NCI-H146 (cell line): ENCODE data around the gene RNU7-1.
A peak's percentile ranks its signal among the peaks of the same experiment; 100 is the strongest.

Experiments
- DNase-seq: peaks from one replicate; lab custom pipeline; 2025; lab: John Stamatoyannopoulos, UW

RNU7-1 gene

GRCh38 chr12:6917491-6918231, 26.0 kb upstream of the RNU7-1 start:
- no peak for DNase-seq

- DNase-seq: no peak
These were observed 24.0 kb upstream of the RNU7-1 start for GRCh38 chr12:6919588-6919987.

- no peak for DNase-seq
These were observed 22.1 kb upstream of the RNU7-1 start for GRCh38 chr12:6921539-6921938.

DNA sequence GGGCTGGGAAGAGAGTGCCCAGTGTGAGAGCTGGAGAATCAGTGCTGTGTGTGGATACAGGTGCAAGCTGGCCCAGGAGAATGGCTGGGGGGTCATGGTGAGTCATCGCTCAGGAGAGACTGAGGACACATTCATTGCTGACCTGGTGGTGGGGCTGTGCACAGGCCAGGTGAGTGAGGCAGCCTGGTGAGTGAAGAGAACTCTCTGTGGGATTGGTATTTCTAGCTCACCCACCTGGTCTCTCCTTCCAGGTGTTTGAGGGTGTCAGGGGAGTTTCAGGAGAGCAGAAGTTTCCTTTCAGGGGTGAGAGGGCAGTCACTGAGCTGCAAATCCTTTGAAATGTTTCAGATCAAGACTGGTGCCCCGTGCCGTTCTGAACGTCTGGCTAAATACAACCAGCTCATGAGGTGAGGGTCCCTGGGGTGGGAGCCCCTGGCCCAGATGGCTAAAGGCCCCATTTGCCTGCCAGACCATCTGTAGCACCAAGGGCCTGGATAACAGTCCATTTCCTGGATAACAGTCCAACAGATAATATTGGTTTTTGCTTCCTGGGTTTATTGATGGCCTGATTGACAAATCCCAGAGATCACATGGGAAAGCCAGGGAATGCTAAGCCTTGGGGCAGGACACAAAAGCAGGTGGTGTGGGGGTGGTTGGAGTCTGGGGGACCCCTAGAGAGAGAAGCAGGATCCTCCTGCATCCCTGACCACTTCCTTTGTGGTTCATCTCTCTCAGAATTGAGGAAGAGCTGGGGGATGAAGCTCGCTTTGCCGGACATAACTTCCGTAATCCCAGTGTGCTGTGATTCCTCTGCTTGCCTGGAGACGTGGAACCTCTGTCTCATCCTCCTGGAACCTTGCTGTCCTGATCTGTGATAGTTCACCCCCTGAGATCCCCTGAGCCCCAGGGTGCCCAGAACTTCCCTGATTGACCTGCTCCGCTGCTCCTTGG, 21.3 kb upstream of the RNU7-1 start:
- DNase-seq: no peak

DNA sequence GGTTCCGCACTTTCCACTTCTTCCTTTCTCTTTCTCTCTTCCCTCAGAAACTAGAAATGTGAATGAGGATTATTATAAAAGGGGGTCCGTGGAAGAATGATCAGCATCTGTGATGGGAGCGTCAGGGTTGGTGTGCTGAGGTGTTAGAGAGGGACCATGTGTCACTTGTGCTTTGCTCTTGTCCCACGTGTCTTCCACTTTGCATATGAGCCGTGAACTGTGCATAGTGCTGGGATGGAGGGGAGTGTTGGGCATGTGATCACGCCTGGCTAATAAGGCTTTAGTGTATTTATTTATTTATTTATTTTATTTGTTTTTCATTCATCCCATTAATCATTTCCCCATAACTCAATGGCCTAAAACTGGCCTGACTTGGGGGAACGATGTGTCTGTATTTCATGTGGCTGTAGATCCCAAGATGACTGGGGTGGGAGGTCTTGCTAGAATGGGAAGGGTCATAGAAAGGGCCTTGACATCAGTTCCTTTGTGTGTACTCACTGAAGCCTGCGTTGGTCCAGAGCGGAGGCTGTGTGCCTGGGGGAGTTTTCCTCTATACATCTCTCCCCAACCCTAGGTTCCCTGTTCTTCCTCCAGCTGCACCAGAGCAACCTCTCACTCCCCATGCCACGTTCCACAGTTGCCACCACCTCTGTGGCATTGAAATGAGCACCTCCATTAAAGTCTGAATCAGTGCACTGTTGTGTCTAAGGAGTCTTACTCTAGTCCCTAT, 20.4 kb upstream of the RNU7-1 start:
- DNase-seq: no peak

GRCh38 chr12:6923851-6924250, 19.8 kb upstream of the RNU7-1 start:
- DNase-seq: no peak

- no peak for DNase-seq
These were observed 18.4 kb upstream of the RNU7-1 start for GRCh38 chr12:6925239-6925539.

- no peak for DNase-seq
These were observed 17.9 kb upstream of the RNU7-1 start for GRCh38 chr12:6925540-6926279.

DNA sequence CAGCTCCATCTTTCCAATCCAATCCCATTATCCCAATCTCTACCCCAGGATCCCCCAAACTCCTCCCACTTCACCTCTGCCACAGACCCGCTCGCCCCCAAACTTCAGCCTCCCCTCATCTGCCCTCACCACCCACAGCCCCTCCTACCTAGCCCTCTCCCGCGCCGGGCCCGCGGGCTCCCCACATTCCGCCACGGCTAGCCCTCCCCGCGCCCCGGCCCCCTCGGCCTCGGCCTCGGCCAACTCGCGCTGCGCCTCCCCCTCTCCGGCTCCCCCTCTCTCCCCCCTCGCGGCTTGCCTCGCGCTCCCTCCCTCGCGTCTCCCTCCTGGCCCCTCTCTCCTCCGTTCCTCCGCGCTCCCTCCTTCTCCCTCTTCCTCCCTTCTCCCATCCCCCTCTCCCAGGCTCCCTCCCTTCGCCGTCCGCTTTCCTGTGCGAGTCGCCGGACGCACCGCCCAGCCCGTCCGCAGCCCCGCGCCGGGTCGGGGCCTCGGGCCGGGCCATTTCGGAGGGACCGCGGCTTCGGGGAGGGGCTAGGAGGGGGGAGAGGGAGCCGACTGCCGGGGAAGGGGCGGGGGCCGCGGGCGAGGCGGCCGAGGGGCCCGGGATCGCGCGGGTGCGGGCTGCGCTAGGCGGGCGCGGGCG, 16.1 kb upstream of the RNU7-1 start, which contains the start of gene ATN1:
Gene ATN1 (plus strand): TSS at position 581 of the 643 bp plus-strand sequence. CDS start 6,043 bp downstream, outside the sequence.
- peak; percentile 90 for DNase-seq

GRCh38 chr12:6928022-6928702, 15.5 kb upstream of the RNU7-1 start:
- DNase-seq: peak; percentile 54

DNA sequence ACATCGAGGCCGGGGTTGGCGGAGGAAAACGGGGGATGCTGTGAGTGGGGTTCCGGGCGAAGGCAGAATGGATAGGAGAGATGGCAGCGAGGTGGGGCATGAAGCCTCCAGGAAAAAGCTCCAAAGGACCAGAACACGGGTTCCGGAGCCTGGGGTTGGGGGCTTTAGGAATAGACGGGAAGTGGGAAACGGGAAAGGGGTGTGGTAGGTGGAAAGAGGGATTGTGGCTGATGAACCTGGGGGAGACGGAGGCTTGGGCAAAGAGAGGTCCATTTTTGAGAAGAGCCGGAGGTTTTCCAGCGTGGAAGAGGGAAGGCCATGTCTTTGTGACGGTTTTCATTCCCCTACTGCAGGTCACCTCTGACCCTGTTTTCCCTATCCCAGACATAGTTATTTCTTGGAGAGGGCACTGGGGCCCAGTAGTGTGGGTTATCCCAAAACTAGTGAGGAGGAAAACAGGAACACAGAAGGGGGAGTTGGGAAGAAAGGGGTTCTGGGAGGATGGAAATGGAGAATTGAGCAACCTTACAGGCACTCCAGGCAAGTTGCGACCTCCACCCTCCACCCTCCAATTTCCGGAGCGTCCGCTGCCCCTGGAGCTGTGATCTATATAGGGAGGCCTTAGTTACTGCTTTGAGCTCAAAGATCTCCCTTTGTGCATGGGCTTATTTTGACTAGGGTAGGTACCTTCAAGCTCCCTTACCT, 14.8 kb upstream of the RNU7-1 start:
- peak; percentile 54 for DNase-seq

DNA sequence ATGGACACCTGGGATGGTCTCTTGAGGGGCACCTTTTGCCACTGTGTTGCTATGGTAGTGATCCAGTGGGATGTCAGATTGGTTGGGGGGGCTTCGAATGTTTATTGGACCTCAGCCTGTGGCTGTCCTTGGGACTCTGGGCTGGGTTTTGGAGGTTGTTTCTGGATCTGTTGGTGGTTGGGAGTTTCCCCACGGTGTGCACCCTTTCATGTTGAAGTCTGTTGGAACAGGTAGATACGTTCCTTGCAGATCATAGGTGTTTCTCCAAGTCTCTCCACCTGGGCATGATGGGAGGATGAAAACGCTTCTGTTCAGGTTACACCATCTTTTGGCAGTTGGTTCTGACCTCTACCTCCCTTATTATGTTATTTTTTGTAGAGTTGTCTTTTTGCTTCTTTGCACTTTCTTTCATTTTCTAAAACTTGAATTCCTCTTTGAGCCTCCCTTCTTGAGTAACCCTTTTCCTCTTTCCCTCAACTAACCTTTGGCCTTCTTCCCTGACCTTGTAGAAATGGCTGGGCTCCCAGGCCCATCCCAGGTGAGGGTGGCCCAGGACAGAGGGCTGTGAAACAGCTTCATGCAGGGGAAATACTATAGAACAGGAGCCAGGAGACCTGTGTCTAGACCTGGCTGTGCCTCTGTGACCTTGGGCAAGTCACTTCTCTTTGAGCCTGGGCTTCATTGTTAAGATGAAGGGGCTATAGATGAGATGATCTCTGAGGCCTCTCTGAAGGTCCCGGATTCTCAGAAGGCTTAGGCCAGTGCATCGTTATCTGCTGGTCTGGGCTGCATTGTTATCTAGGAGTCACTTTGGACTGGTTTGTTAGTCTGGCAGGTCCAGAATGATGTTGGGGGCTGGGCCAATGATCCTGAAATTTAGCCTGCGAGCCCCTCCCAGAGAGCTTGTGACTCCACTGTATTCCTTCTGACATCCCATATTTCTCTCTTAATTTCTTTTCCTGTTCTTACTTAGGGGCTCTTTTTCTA, 13.9 kb upstream of the RNU7-1 start:
- DNase-seq: no peak

DNA sequence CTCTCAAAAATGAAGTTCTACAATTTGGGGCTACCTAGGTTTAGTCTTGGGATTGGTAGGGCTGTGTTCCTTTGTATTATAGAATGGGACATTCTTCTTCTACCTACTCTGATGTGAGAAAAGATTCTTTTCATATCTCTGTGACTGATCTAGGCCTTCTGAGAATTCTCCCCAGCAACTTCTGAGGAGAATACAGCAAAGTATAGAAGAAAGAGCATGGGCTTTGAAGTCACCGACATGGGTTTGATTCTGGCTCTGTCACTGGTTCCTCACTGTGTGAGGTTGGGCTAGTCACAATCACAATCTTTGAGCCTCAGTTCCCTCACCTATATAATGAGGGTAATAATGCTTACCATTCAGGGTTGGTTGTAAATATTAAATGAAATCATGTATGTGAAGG, 10.8 kb upstream of the RNU7-1 start:
- no peak for DNase-seq

DNA sequence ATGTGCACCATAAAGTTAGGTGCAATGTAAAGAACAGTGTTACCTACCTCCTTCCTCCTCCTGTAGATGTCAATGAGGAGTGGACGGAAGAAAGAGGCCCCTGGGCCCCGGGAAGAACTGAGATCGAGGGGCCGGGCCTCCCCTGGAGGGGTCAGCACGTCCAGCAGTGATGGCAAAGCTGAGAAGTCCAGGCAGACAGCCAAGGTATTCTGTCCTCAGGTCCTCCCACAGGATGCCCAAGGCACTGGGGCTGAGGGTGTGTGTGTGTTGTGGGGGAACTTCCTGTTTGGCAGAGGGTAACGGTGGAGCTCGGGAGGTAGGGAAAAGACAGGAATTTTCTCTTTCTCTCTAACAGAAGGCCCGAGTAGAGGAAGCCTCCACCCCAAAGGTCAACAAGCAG, 9.5 kb upstream of the RNU7-1 start:
- no peak for DNase-seq

- no peak for DNase-seq
These were observed 8.0 kb upstream of the RNU7-1 start for GRCh38 chr12:6935371-6936193.

DNA sequence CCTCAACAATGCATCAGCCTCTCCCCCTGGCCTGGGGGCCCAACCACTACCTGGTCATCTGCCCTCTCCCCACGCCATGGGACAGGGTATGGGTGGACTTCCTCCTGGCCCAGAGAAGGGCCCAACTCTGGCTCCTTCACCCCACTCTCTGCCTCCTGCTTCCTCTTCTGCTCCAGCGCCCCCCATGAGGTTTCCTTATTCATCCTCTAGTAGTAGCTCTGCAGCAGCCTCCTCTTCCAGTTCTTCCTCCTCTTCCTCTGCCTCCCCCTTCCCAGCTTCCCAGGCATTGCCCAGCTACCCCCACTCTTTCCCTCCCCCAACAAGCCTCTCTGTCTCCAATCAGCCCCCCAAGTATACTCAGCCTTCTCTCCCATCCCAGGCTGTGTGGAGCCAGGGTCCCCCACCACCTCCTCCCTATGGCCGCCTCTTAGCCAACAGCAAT, 7.4 kb upstream of the RNU7-1 start:
- no peak for DNase-seq

GRCh38 chr12:6936636-6937480, 6.8 kb upstream of the RNU7-1 start:
- DNase-seq: peak; percentile 86
